Vagina (tissue), 2 donors: Measurements from ENCODE around the gene NPAS3. TPM values are rescaled to one million over a fixed set of nuclear protein-coding genes. Genes with fewer than 3 reads are reported as not detected.

Experiments
- DNase-seq, 2 donors: peaks; one replicate each; pipeline ENCODE4 v3.0.0-alpha.2; 2017; ENCODE audit errors: extremely low spot score in 2 of 2
- H3K27ac ChIP-seq: fragments of 200-600 bp; sonication (generic); one replicate; pipeline ENCODE4 v1.5.1; 2019
- H3K27me3 ChIP-seq: fragments of 200-600 bp; sonication (generic); one replicate; pipeline ENCODE4 v1.5.1; 2019
- H3K36me3 ChIP-seq, 2 donors: fragments of 200-600 bp; sonication (generic); one replicate each; pipeline ENCODE4 v1.5.1; 2017 to 2019
- H3K4me1 ChIP-seq: fragments of 200-600 bp; sonication (generic); one replicate; pipeline ENCODE4 v1.5.1; 2019
- H3K4me3 ChIP-seq, 2 donors: fragments of 200-600 bp; sonication (generic); 1 replicate in 1 of 2; 2 replicates in 1 of 2; pipeline ENCODE4 v1.5.1; 2016 to 2019
- H3K9me3 ChIP-seq: fragments of 200-600 bp; sonication (generic); one replicate; pipeline ENCODE4 v1.5.1; 2019
- CTCF ChIP-seq, 3 experiments: fragments of 450-650 bp in 2 of 3; fragments of 200-600 bp in 1 of 3; sonication (generic) in 1 of 3; IDR thresholded peaks; one replicate each; pipeline ENCODE4 v1.5.1; 2017 to 2019; ENCODE audit warnings: antibody characterized with exemption in 3 of 3, mild to moderate bottlenecking in 2 of 3, moderate library complexity in 2 of 3
- POLR2A ChIP-seq, 2 donors: fragments of 450-650 bp; IDR thresholded peaks; one replicate each; pipeline ENCODE4 v1.6.1; 2017; ENCODE audit warnings: antibody characterized with exemption in 2 of 2, mild to moderate bottlenecking in 2 of 2, moderate library complexity in 2 of 2
- POLR2AphosphoS5 ChIP-seq, 2 donors: sonication (generic); formaldehyde crosslinking; IDR thresholded peaks; one replicate each; pipeline ENCODE4 v1.9.0; 2017; ENCODE audit warnings: antibody characterized with exemption in 2 of 2, mild to moderate bottlenecking in 2 of 2, low read depth in 1 of 2; ENCODE audit not compliant: insufficient read depth in 1 of 2
- intact Hi-C: fragments of 100-400 bp; cut with DNase I; formaldehyde crosslinking; loops from one replicate; pipeline ENCODE4 v1.15.1; 2023
- total RNA-seq: library from RNA; depleted of rRNA; stranded (reverse); fragments of >200 nt; gene quantifications from one replicate; pipeline ENCODE4 v1.2.3, GENCODE V29; 2016

The NPAS3 gene
- total RNA-seq, 1 donor from 2014 or later, result 1.2 TPM

GRCh38 chr14:33527023-33527634 lies 588.5 kb downstream of the NPAS3 start:
- intact Hi-C loops, result no loop called here
- Histone ChIP-seq H3K36me3 (no peaks in the 10 kb centered on the region), H3K9me3 (no peaks in the 10 kb centered on the region), H3K27ac (no peak overlapping the region), H3K27me3 (no peaks in the 10 kb centered on the region), H3K4me3 (no peak overlapping the region), H3K4me1 (no peaks in the 10 kb centered on the region)
- DNase-seq, result no peak
- TF ChIP-seq CTCF (IDR thresholded peaks at IDR 0.05), result no peak
- TF ChIP-seq POLR2A (IDR thresholded peaks at IDR 0.05), result no peak
- no peak for TF ChIP-seq POLR2AphosphoS5 (IDR thresholded peaks at IDR 0.05; ENCODE audit: insufficient read depth in 1 of 2, low read depth in 1 of 2)

GRCh38 chr14:33528655-33529054 lies 590.0 kb downstream of the NPAS3 start:
- H3K9me3 ChIP-seq, result no peaks in the 10 kb centered on the region
- no peak for DNase-seq
- intact Hi-C loops, result no loop called here
- TF ChIP-seq POLR2AphosphoS5 (IDR thresholded peaks at IDR 0.05; ENCODE audit: insufficient read depth in 1 of 2, low read depth in 1 of 2), result no peak
- H3K36me3 ChIP-seq, result no peaks in the 10 kb centered on the region
- no peak overlapping the region for H3K27ac ChIP-seq
- no peaks in the 10 kb centered on the region for H3K4me1 ChIP-seq
- H3K4me3 ChIP-seq, result no peak overlapping the region
- H3K27me3 ChIP-seq, result no peaks in the 10 kb centered on the region

GRCh38 chr14:33529787-33530757 lies 591.4 kb downstream of the NPAS3 start:
- Histone ChIP-seq H3K4me3 (no peak overlapping the region), H3K27me3 (no peaks in the 10 kb centered on the region), H3K4me1 (no peaks in the 10 kb centered on the region), H3K36me3 (no peaks in the 10 kb centered on the region), H3K9me3 (no peaks in the 10 kb centered on the region), H3K27ac (no peak overlapping the region)
- intact Hi-C loops, result no loop called here
- DNase-seq, result no peak
- no peak for TF ChIP-seq POLR2AphosphoS5 (IDR thresholded peaks at IDR 0.05; ENCODE audit: insufficient read depth in 1 of 2, low read depth in 1 of 2)
- no peak for TF ChIP-seq POLR2A (IDR thresholded peaks at IDR 0.05)
- no peak for TF ChIP-seq CTCF (IDR thresholded peaks at IDR 0.05)

GRCh38 chr14:33532553-33532952 lies 593.9 kb downstream of the NPAS3 start:
- Histone ChIP-seq H3K27ac (no peak overlapping the region), H3K9me3 (no peaks in the 10 kb centered on the region), H3K36me3 (no peaks in the 10 kb centered on the region), H3K4me1 (no peaks in the 10 kb centered on the region), H3K27me3 (no peaks in the 10 kb centered on the region), H3K4me3 (no peak overlapping the region)
- TF ChIP-seq POLR2AphosphoS5 (IDR thresholded peaks at IDR 0.05; ENCODE audit: insufficient read depth in 1 of 2, low read depth in 1 of 2) (no peak), CTCF (IDR thresholded peaks at IDR 0.05) (no peak), POLR2A (IDR thresholded peaks at IDR 0.05) (no peak)
- intact Hi-C loops, result no loop called here
- no peak for DNase-seq

- no peaks in the 10 kb centered on the region for H3K27me3 ChIP-seq
- no peaks in the 10 kb centered on the region for H3K36me3 ChIP-seq
- no peaks in the 10 kb centered on the region for H3K4me1 ChIP-seq
- H3K4me3 ChIP-seq, result no peak overlapping the region
- DNase-seq, result no peak
- TF ChIP-seq CTCF (IDR thresholded peaks at IDR 0.05), result no peak
- no peak for TF ChIP-seq POLR2AphosphoS5 (IDR thresholded peaks at IDR 0.05; ENCODE audit: insufficient read depth in 1 of 2, low read depth in 1 of 2)
- TF ChIP-seq POLR2A (IDR thresholded peaks at IDR 0.05), result no peak
- intact Hi-C loops, result no loop called here
- no peaks in the 10 kb centered on the region for H3K9me3 ChIP-seq
- H3K27ac ChIP-seq, result no peak overlapping the region
Measured at GRCh38 chr14:33534104-33534503, 595.4 kb downstream of the NPAS3 start.
